K562 (cell line): Measurements from ENCODE around the gene KLC1. TPM values are rescaled to one million over a fixed set of nuclear protein-coding genes. Genes with fewer than 3 reads are reported as not detected.

ENCODE experiments used
- EGR1 ChIP-seq: fragments of 450-650 bp; conservative IDR thresholded peaks from 2 replicates; pipeline ENCODE4 v1.6.1; 2017; ENCODE audit warnings: mild to moderate bottlenecking
- KDM5B ChIP-seq: fragments of 200-600 bp; sonication (generic); IDR thresholded peaks from 2 replicates; pipeline ENCODE4 v1.6.1; 2012; ENCODE audit warnings: low read depth, mild to moderate bottlenecking, moderate library complexity, low read length, control low read depth, inconsistent platforms; ENCODE audit not compliant: insufficient replicate concordance
- MLLT1 ChIP-seq, 2 experiments: fragments of 450-650 bp; IDR thresholded peaks; 2 replicates each; pipeline ENCODE4 v1.6.1; 2016
- POLR2A ChIP-seq: fragments of 450-650 bp; conservative IDR thresholded peaks from 2 replicates; pipeline ENCODE4 v1.6.1; 2016
- POLR2AphosphoS5 ChIP-seq: IDR thresholded peaks from 2 replicates; pipeline ENCODE4 v1.6.1; 2011; ENCODE audit warnings: mild to moderate bottlenecking, low read depth, low read length, moderate library complexity; ENCODE audit not compliant: control insufficient read depth, insufficient read depth
- POLR2G ChIP-seq: fragments of 200-400 bp; formaldehyde crosslinking; IDR thresholded peaks from 2 replicates; pipeline ENCODE4 v1.6.1; 2017; ENCODE audit warnings: low read depth, mild to moderate bottlenecking, antibody characterized with exemption, low read length, moderate library complexity
- RFX7 ChIP-seq: fragments of 250-450 bp; sonication (Bioruptor Pico); IDR thresholded peaks from 2 replicates; pipeline ENCODE4 v1.5.1; 2021; ENCODE audit warnings: mild to moderate bottlenecking
- SOX6 ChIP-seq: fragments of 450-650 bp; IDR thresholded peaks from 2 replicates; pipeline ENCODE4 v1.6.1; 2014; ENCODE audit warnings: mild to moderate bottlenecking
- UBTF ChIP-seq, 2 experiments: IDR thresholded peaks; 2 replicates each; pipeline ENCODE4 v1.6.1; 2012; ENCODE audit warnings: improper control_type of control experiment in 2 of 2, low read depth in 2 of 2, low read length in 2 of 2, borderline replicate concordance in 1 of 2
- ZHX1 ChIP-seq: fragments of 150-350 bp; conservative IDR thresholded peaks from 2 replicates; pipeline ENCODE4 v1.6.1; 2014; ENCODE audit warnings: low read length
- ZNF24 ChIP-seq: fragments of 450-650 bp; IDR thresholded peaks from 2 replicates; pipeline ENCODE4 v1.6.1; 2016
- polyA plus RNA-seq, 8 experiments: library from polyadenylated mRNA; depleted of rRNA in 4 of 8; stranded (reverse) in 5 of 8; unstranded in 3 of 8; fragments of >200 nt; fragmentation: Nextera tagmentation in 2 of 8; fragmentation: Illumina TruSeq in 1 of 8; extraction: Ambion mirVana in 2 of 8; extraction: Trizol in 1 of 8; gene quantifications; 2 replicates each; pipeline versions ENCODE4 v1.2.1 to v1.2.3, GENCODE V29; 2011 to 2014; ENCODE audit warnings: inconsistent platforms in 1 of 8, missing spikeins in 1 of 8
- total RNA-seq, 7 experiments: library from RNA; depleted of rRNA in 6 of 7; stranded (reverse); fragments of >200 nt in 6 of 7; fragmentation: Illumina TruSeq in 2 of 7; extraction: Trizol in 2 of 7; gene quantifications; 2 replicates each; pipeline versions ENCODE4 v1.2.1 to v1.2.3, GENCODE V29; 2011 to 2021; ENCODE audit warnings: low replicate concordance in 1 of 7
- TF ChIP-seq, protein P1 (sequence below), 2 experiments: fragments of 450-650 bp; conservative IDR thresholded peaks; 2 replicates each; pipeline ENCODE4 v1.6.1; 2017; ENCODE audit warnings: mild to moderate bottlenecking in 2 of 2, moderate library complexity in 2 of 2
- TF ChIP-seq, protein P2 (sequence below): fragments of 450-650 bp; conservative IDR thresholded peaks from 2 replicates; pipeline ENCODE4 v1.6.1; 2016; ENCODE audit warnings: missing genetic modification characterization, low read depth, mild to moderate bottlenecking, control low read depth, missing compliant biosample characterization
- TF ChIP-seq, protein P3 (sequence below): sonication (generic); formaldehyde crosslinking; IDR thresholded peaks from 2 replicates; pipeline ENCODE4 v1.8.0; 2022; ENCODE audit warnings: mild to moderate bottlenecking, missing genetic modification reagents
- TF ChIP-seq, protein P4 (sequence below): fragments of 450-650 bp; IDR thresholded peaks from 2 replicates; pipeline ENCODE4 v1.6.1; 2014; ENCODE audit warnings: low read depth, mild to moderate bottlenecking, moderate library complexity, borderline replicate concordance

KLC1 gene
- total and polyA plus RNA-seq, 9 of the 15 experiments (the other 6 are each of a cell fraction or from before 2014, with no cell fraction given), result 4.9 to 134 (median 54.8) TPM

- TF ChIP-seq UBTF (IDR thresholded peaks at IDR 0.05; ENCODE audit: borderline replicate concordance in 1 of 2, low read depth in 2 of 2, low read length in 2 of 2) (peak; percentile 86 to 91; a peak in 2 of 4 replicates), ZNF24 (no peak), KDM5B (peak; percentile 69), POLR2A (peak; percentile 50; the same call in 1 of the 2 replicates), MLLT1 (IDR thresholded peaks at IDR 0.05) (no peak), POLR2G (peak; percentile 87), RFX7 (CRISPR knock-in tag) (no peak), POLR2AphosphoS5 (peak; percentile 45; the same call in 1 of the 2 replicates), ZHX1 (no peak), SOX6 (0 out of 2 replicates have a peak, but pooled peaks have one; percentile 7), EGR1 (no peak)
- TF ChIP-seq, protein P1, sequence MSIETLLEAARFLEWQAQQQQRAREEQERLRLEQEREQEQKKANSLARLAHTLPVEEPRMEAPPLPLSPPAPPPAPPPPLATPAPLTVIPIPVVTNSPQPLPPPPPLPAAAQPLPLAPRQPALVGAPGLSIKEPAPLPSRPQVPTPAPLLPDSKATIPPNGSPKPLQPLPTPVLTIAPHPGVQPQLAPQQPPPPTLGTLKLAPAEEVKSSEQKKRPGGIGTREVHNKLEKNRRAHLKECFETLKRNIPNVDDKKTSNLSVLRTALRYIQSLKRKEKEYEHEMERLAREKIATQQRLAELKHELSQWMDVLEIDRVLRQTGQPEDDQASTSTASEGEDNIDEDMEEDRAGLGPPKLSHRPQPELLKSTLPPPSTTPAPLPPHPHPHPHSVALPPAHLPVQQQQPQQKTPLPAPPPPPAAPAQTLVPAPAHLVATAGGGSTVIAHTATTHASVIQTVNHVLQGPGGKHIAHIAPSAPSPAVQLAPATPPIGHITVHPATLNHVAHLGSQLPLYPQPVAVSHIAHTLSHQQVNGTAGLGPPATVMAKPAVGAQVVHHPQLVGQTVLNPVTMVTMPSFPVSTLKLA (conservative IDR thresholded peaks at IDR 0.05), result peak in 1 of 2 experiments; percentile 29; a peak in 1 of 4 replicates
- TF ChIP-seq, protein P2, sequence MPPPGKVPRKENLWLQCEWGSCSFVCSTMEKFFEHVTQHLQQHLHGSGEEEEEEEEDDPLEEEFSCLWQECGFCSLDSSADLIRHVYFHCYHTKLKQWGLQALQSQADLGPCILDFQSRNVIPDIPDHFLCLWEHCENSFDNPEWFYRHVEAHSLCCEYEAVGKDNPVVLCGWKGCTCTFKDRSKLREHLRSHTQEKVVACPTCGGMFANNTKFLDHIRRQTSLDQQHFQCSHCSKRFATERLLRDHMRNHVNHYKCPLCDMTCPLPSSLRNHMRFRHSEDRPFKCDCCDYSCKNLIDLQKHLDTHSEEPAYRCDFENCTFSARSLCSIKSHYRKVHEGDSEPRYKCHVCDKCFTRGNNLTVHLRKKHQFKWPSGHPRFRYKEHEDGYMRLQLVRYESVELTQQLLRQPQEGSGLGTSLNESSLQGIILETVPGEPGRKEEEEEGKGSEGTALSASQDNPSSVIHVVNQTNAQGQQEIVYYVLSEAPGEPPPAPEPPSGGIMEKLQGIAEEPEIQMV, result no peak
- TF ChIP-seq, protein P3, sequence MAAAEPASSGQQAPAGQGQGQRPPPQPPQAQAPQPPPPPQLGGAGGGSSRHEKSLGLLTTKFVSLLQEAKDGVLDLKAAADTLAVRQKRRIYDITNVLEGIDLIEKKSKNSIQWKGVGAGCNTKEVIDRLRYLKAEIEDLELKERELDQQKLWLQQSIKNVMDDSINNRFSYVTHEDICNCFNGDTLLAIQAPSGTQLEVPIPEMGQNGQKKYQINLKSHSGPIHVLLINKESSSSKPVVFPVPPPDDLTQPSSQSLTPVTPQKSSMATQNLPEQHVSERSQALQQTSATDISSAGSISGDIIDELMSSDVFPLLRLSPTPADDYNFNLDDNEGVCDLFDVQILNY (CRISPR knock-in tag), result no peak
- TF ChIP-seq, protein P4, sequence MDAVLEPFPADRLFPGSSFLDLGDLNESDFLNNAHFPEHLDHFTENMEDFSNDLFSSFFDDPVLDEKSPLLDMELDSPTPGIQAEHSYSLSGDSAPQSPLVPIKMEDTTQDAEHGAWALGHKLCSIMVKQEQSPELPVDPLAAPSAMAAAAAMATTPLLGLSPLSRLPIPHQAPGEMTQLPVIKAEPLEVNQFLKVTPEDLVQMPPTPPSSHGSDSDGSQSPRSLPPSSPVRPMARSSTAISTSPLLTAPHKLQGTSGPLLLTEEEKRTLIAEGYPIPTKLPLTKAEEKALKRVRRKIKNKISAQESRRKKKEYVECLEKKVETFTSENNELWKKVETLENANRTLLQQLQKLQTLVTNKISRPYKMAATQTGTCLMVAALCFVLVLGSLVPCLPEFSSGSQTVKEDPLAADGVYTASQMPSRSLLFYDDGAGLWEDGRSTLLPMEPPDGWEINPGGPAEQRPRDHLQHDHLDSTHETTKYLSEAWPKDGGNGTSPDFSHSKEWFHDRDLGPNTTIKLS, result no peak
These were observed 759 bp upstream of the KLC1 start (continued) for GRCh38 chr14:103628221-103628683.
